IMR-90 (cell line): Measurements from ENCODE around the gene SRRM2. TPM values are rescaled to one million over a fixed set of nuclear protein-coding genes. Genes with fewer than 3 reads are reported as not detected.

Experiments
- ATAC-seq: fragments of 200-7000 bp; cut with Tn5 transposase; 2 replicates; pipeline ENCODE4 v1.9.1; 2020; ENCODE audit warnings: low read depth, mild to moderate bottlenecking, moderate library complexity
- BruUV-seq: library from RNA; stranded (reverse); fragments of 400-500 nt; replicated peaks from 2 replicates; lab custom pipeline; 2021; lab: Mats Ljungman, UMichigan
- CTCF ChIA-PET: fragments of 300-600 bp; formaldehyde crosslinking; extraction: SDS; loops from one replicate; lab custom pipeline; 2021; ENCODE audit warnings: antibody characterized with exemption; lab: Yijun Ruan, JAX
- POLR2A ChIA-PET: fragments of 300-600 bp; sonication (Branson Sonifier 250); formaldehyde crosslinking; loops from one replicate; lab custom pipeline; 2022; ENCODE audit warnings: antibody characterized with exemption; ENCODE audit not compliant: unreplicated experiment; lab: Charles Lee
- DNase-seq: peaks from one replicate; pipeline ENCODE4 v3.0.0; 2013
- H2AFZ ChIP-seq: replicated peaks from 2 replicates; pipeline ENCODE3; 2013; ENCODE audit warnings: low read length, mild to moderate bottlenecking; ENCODE audit not compliant: poor library complexity
- H2AK5ac ChIP-seq: 2 replicates; pipeline ENCODE4 v1.6.1; 2013; ENCODE audit warnings: low read depth, low read length, inconsistent platforms
- H2AK9ac ChIP-seq: replicated peaks from 2 replicates; pipeline ENCODE3; 2013; ENCODE audit warnings: mild to moderate bottlenecking, low read depth, low read length, moderate library complexity; ENCODE audit not compliant: poor library complexity
- H2BK120ac ChIP-seq: 2 replicates; pipeline ENCODE4 v1.6.1; 2013; ENCODE audit warnings: low read depth, low read length, inconsistent platforms
- H2BK15ac ChIP-seq: 3 replicates; pipeline ENCODE4 v1.6.1; 2013; ENCODE audit warnings: low read depth, low read length, inconsistent platforms
- H2BK20ac ChIP-seq: 2 replicates; pipeline ENCODE4 v1.6.1; 2013; ENCODE audit warnings: low read depth, mild to moderate bottlenecking, inconsistent platforms, low read length, moderate library complexity
- H2BK5ac ChIP-seq: 2 replicates; pipeline ENCODE4 v1.6.1; 2013; ENCODE audit warnings: mild to moderate bottlenecking, low read depth, low read length, inconsistent platforms; ENCODE audit not compliant: poor library complexity, severe bottlenecking
- H3K14ac ChIP-seq: replicated peaks from 2 replicates; pipeline ENCODE4 v1.6.1; 2013; ENCODE audit warnings: low read depth, low read length, inconsistent platforms
- H3K18ac ChIP-seq: 2 replicates; pipeline ENCODE4 v1.6.1; 2013; ENCODE audit warnings: low read depth, low read length, control low read depth
- H3K23ac ChIP-seq: 2 replicates; pipeline ENCODE4 v1.6.1; 2013; ENCODE audit warnings: low read depth, low read length, inconsistent platforms
- H3K27ac ChIP-seq: 2 replicates; pipeline ENCODE4 v1.5.1; 2013; ENCODE audit warnings: mild to moderate bottlenecking, control low read depth, low read length; ENCODE audit not compliant: insufficient read depth
- H3K27me3 ChIP-seq: 2 replicates; pipeline ENCODE4 v1.6.1; 2013; ENCODE audit warnings: low read length; ENCODE audit not compliant: control insufficient read depth, insufficient read depth
- H3K36me3 ChIP-seq: 2 replicates; pipeline ENCODE4 v1.6.1; 2013; ENCODE audit warnings: low read length, mixed read lengths; ENCODE audit not compliant: control insufficient read depth, insufficient read depth
- H3K4ac ChIP-seq: 2 replicates; pipeline ENCODE4 v1.6.1; 2013; ENCODE audit warnings: low read depth, low read length, inconsistent platforms
- H3K4me1 ChIP-seq: 2 replicates; pipeline ENCODE4 v1.6.1; 2013; ENCODE audit warnings: low read length, mixed read lengths; ENCODE audit not compliant: control insufficient read depth, insufficient read depth
- H3K4me2 ChIP-seq: 2 replicates; pipeline ENCODE4 v1.6.1; 2013; ENCODE audit warnings: low read depth, mild to moderate bottlenecking, control low read depth, low read length, moderate library complexity
- H3K4me3 ChIP-seq: 2 replicates; pipeline ENCODE4 v1.5.1; 2013; ENCODE audit warnings: low read depth, mild to moderate bottlenecking, control low read depth, low read length, moderate library complexity; ENCODE audit not compliant: insufficient read depth
- H3K56ac ChIP-seq: 2 replicates; pipeline ENCODE4 v1.6.1; 2013; ENCODE audit warnings: low read length, inconsistent platforms; ENCODE audit not compliant: insufficient read depth; ENCODE audit errors: extremely low read depth
- H3K79me1 ChIP-seq, 2 experiments: 2 replicates each; pipeline ENCODE4 v1.6.1; 2013; ENCODE audit warnings: low read length in 2 of 2, inconsistent platforms in 1 of 2, low read depth in 1 of 2
- H3K9ac ChIP-seq: 2 replicates; pipeline ENCODE4 v1.6.1; 2013; ENCODE audit warnings: low read depth, low read length, control low read depth
- H3K9me1 ChIP-seq: 2 replicates; pipeline ENCODE4 v1.6.1; 2013; ENCODE audit warnings: low read length, inconsistent platforms; ENCODE audit not compliant: insufficient read depth
- H3K9me3 ChIP-seq: 2 replicates; pipeline ENCODE4 v1.6.1; 2013; ENCODE audit warnings: low read length; ENCODE audit not compliant: control insufficient read depth, insufficient read depth
- H4K20me1 ChIP-seq: 2 replicates; pipeline ENCODE4 v1.6.1; 2013; ENCODE audit warnings: low read length, inconsistent platforms; ENCODE audit not compliant: insufficient read depth
- H4K5ac ChIP-seq: 2 replicates; pipeline ENCODE4 v1.6.1; 2013; ENCODE audit warnings: mild to moderate bottlenecking, low read depth, low read length, control low read depth
- H4K8ac ChIP-seq, 2 experiments: 2 replicates each; pipeline ENCODE4 v1.6.1; 2013; ENCODE audit warnings: low read depth in 2 of 2, low read length in 2 of 2, control low read depth in 1 of 2, inconsistent platforms in 1 of 2
- H4K91ac ChIP-seq: 2 replicates; pipeline ENCODE4 v1.6.1; 2013; ENCODE audit warnings: low read depth, low read length, inconsistent platforms; ENCODE audit not compliant: insufficient read depth
- BHLHE40 ChIP-seq: fragments of 150-350 bp; IDR thresholded peaks from 2 replicates; pipeline ENCODE4 v1.6.1; 2016; ENCODE audit warnings: mild to moderate bottlenecking, low read depth, low read length
- CEBPB ChIP-seq: IDR thresholded peaks from 2 replicates; pipeline ENCODE4 v1.6.1; 2012; ENCODE audit warnings: low read depth, low read length, improper control_type of control experiment
- ELK1 ChIP-seq: fragments of 150-350 bp; IDR thresholded peaks from 2 replicates; pipeline ENCODE4 v1.6.1; 2016; ENCODE audit warnings: low read depth, mild to moderate bottlenecking, low read length, moderate library complexity, borderline replicate concordance
- FOS ChIP-seq: fragments of 150-350 bp; IDR thresholded peaks from 2 replicates; pipeline ENCODE4 v1.6.1; 2016; ENCODE audit warnings: low read depth, low read length
- POLR2A ChIP-seq: IDR thresholded peaks from 2 replicates; pipeline ENCODE4 v1.6.1; 2012; ENCODE audit warnings: mild to moderate bottlenecking, low read depth, low read length
- USF2 ChIP-seq: fragments of 150-350 bp; IDR thresholded peaks from 2 replicates; pipeline ENCODE4 v1.6.1; 2017; ENCODE audit warnings: mild to moderate bottlenecking, antibody characterized with exemption, low read length, low read depth
- WGBS, 2 experiments: methylation state at CpG; one replicate each; pipeline versions ENCODE4 v1.1.5 to v1.1.7; 2013; ENCODE audit warnings: missing lambda C conversion rate in 2 of 2; ENCODE audit not compliant: insufficient read length in 1 of 2; ENCODE audit errors: extremely low coverage in 2 of 2; 5-methylcytosine and 5-hydroxymethylcytosine counted together
- dilution Hi-C: fragments of 300-500 bp; cut with HindIII; formaldehyde crosslinking; loops from one replicate; pipeline ENCODE4 v1.14.3; 2018; ENCODE audit warnings: low sequenced_read_pairs; ENCODE audit not compliant: unreplicated experiment
- in situ Hi-C: fragments of 300-500 bp; cut with MboI; formaldehyde crosslinking; loops from 3 replicates; pipeline ENCODE4 v1.14.3; 2019; ENCODE audit warnings: low sequenced_read_pairs, inconsistent platforms, mixed read lengths
- intact Hi-C: fragments of 100-400 bp; cut with micrococcal nuclease; formaldehyde crosslinking; loops from 2 replicates; pipeline ENCODE4 v1.10.0; 2022
- polyA plus RNA-seq, 3 experiments: library from polyadenylated mRNA; depleted of rRNA; stranded (reverse); fragments of >200 nt; gene quantifications; 2 replicates each; pipeline ENCODE4 v1.2.3, GENCODE V29; 2012; ENCODE audit warnings: low replicate concordance in 1 of 3
- total RNA-seq: library from RNA; depleted of rRNA; stranded (reverse); fragments of >200 nt; gene quantifications from 2 replicates; pipeline ENCODE4 v1.2.3, GENCODE V29; 2012

Gene SRRM2
- total and polyA plus RNA-seq, 2 of the 4 experiments (the other 2 are of a cell fraction): 20.3 to 300 TPM

GRCh38 chr16:2706085-2706484 is 46.4 kb upstream of the SRRM2 start:
- WGBS, 2 experiments: 100% methylated on average over 2 of the region's 17 CpGs; no CpG with 5 or more reads in 1 of the 2 experiments
- H2AK9ac ChIP-seq: peak overlapping the region; percentile 55
- TF ChIP-seq ELK1: no peak
- no peak for TF ChIP-seq CEBPB
- TF ChIP-seq FOS: no peak
- no peak for TF ChIP-seq BHLHE40
- no peak for TF ChIP-seq USF2
- TF ChIP-seq POLR2A: no peak
- H2BK120ac ChIP-seq: no peak overlapping the region
- no TSS peak for BruUV-seq
- no peak overlapping the region for H3K4me3 ChIP-seq
- intact Hi-C loops (no loop called here), dilution Hi-C loops (no loop called here), in situ Hi-C loops (no loop called here)
- H3K4me2 ChIP-seq: no peak overlapping the region
- no peak overlapping the region for H2BK15ac ChIP-seq
- H3K36me3 ChIP-seq: peaks cover 45% of the 10 kb centered on the region
- no peaks in the 10 kb centered on the region for H3K9me3 ChIP-seq
- no peak overlapping the region for H2AK5ac ChIP-seq
- no peak overlapping the region for H4K5ac ChIP-seq
- CTCF ChIA-PET: no interaction called here
- ATAC-seq (no peak), DNase-seq (no peak)
- no peaks in the 10 kb centered on the region for H3K27me3 ChIP-seq
- H3K14ac ChIP-seq: no peak overlapping the region
- H4K91ac ChIP-seq: no peak overlapping the region
- H2AFZ ChIP-seq: no peak overlapping the region
- no peak overlapping the region for H3K56ac ChIP-seq
- no peaks in the 10 kb centered on the region; the same call in 1 of the 2 replicates for H3K9me1 ChIP-seq
- H3K79me1 ChIP-seq: peaks cover 0 to 8% of the 10 kb centered on the region in 2 experiments; a peak in 2 of 4 replicates
- no peaks in the 10 kb centered on the region for H3K4me1 ChIP-seq
- no peak overlapping the region for H2BK5ac ChIP-seq
- H3K27ac ChIP-seq: no peak overlapping the region
- H3K4ac ChIP-seq: no peak overlapping the region
- no peak overlapping the region for H3K9ac ChIP-seq
- no peak overlapping the region for H3K23ac ChIP-seq
- H2BK20ac ChIP-seq: no peak overlapping the region
- no peak overlapping the region for H3K18ac ChIP-seq
- H4K8ac ChIP-seq: no peak overlapping the region
- H4K20me1 ChIP-seq: peaks cover 3% of the 10 kb centered on the region
- POLR2A ChIA-PET: no interaction called here
